Body of pancreas (tissue), 4 donors: Measurements from ENCODE around the gene SLC38A11. TPM values are rescaled to one million over a fixed set of nuclear protein-coding genes. Genes with fewer than 3 reads are reported as not detected.

Source experiments
- ATAC-seq: fragments of 150-250 bp; one replicate; pipeline ENCODE4 v1.9.1; 2016
- DNase-seq, 4 donors: peaks; one replicate each; pipeline ENCODE4 v3.0.0-alpha.2; 2019
- H3K27ac ChIP-seq, 4 donors: fragments of 200-600 bp; sonication (generic); 1 replicate in 3 of 4; 2 replicates in 1 of 4; pipeline versions ENCODE4 v1.5.1 to v1.6.1; 2016 to 2019; ENCODE audit warnings: mild to moderate bottlenecking in 1 of 4, mixed read lengths in 1 of 4, moderate library complexity in 1 of 4
- H3K27me3 ChIP-seq, 2 donors: fragments of 200-600 bp; sonication (generic); one replicate each; pipeline ENCODE4 v1.6.0; 2016; ENCODE audit warnings: mild to moderate bottlenecking in 1 of 2
- H3K36me3 ChIP-seq, 2 donors: fragments of 200-600 bp; sonication (generic); replicated peaks in 1 of 2; 2 replicates each; pipeline ENCODE4 v1.5.1; 2016; ENCODE audit warnings: low read depth in 2 of 2; ENCODE audit not compliant: insufficient read depth in 1 of 2
- H3K4me1 ChIP-seq: fragments of 200-600 bp; sonication (generic); one replicate; pipeline ENCODE4 v1.6.0; 2016
- H3K4me3 ChIP-seq, 2 donors: fragments of 200-600 bp; sonication (generic); 1 replicate in 1 of 2; 2 replicates in 1 of 2; pipeline ENCODE4 v1.5.1; 2016 to 2019
- H3K9me3 ChIP-seq, 3 donors: fragments of 200-600 bp; sonication (generic); 1 replicate in 2 of 3; 2 replicates in 1 of 3; pipeline ENCODE4 v1.5.1; 2016
- CTCF ChIP-seq, 7 experiments: fragments of 450-650 bp in 4 of 7; fragments of 200-600 bp in 3 of 7; sonication (generic) in 3 of 7; IDR thresholded peaks; one replicate each; pipeline ENCODE4 v1.5.1; 2016 to 2019; ENCODE audit warnings: antibody characterized with exemption in 7 of 7
- POLR2A ChIP-seq, 3 donors: fragments of 450-650 bp; IDR thresholded peaks; one replicate each; pipeline ENCODE4 v1.6.1; 2016; ENCODE audit warnings: antibody characterized with exemption in 3 of 3, mild to moderate bottlenecking in 2 of 3
- WGBS, 2 donors: methylation state at CpG; one replicate each; pipeline ENCODE4 v1.1.5; 2017; 5-methylcytosine and 5-hydroxymethylcytosine counted together
- intact Hi-C: fragments of 100-400 bp; cut with DNase I; formaldehyde crosslinking; loops from one replicate; pipeline ENCODE4 v1.15.1; 2023
- total RNA-seq, 2 donors: library from RNA; depleted of rRNA; stranded (reverse); fragments of >200 nt; gene quantifications; one replicate each; pipeline ENCODE4 v1.1.0, GENCODE V29; 2016

The SLC38A11 gene
- total RNA-seq, 2 donors from 2014 or later, result 1.6 to 2.9 TPM

- ATAC-seq (no peak), DNase-seq (no peak)
- WGBS, 2 donors, result 94 to 95% methylated on average over 2 of the region's 2 CpGs
- intact Hi-C loops, result no loop called here
- Histone ChIP-seq H3K27me3 (no peaks in the 10 kb centered on the region), H3K27ac (no peak overlapping the region), H3K36me3 (no peaks in the 10 kb centered on the region), H3K9me3 (peaks cover 0 to 5% (median 0%) of the 10 kb centered on the region in 3 donors), H3K4me3 (no peak overlapping the region), H3K4me1 (peaks cover 40% of the 10 kb centered on the region)
- TF ChIP-seq CTCF (IDR thresholded peaks at IDR 0.05), result no peak
- no peak for TF ChIP-seq POLR2A (IDR thresholded peaks at IDR 0.05)
Measured at GRCh38 chr2:164932377-164932776, 22.9 kb downstream of the SLC38A11 start.

DNA sequence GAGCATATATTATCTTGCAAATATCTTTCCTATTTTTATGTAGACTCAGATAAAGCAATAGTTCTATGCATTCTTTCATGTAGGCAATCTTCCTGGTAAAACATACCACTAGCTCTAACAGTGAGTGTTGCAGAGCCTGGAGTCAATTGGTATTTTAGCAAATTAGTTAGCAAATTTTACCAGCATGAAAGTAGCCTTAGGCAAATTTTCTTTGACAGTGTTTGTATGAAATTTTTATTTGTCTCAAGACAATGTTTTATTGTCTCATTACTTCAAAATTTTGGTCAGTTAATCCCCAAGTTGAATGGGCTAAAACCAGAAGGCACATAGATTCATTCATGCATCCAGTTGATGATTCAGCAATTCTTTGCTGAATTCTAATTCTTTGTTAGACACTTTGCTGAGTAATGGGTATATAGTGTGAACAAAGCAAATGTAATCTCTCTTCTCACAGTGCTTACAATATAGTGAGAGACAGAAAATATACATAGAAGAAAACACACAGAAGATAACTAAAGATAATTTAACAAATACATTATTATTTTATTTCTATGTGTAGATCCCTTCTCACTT lies 27.1 kb downstream of the SLC38A11 start:
- no peak for DNase-seq
- no peak for TF ChIP-seq POLR2A (IDR thresholded peaks at IDR 0.05)
- Histone ChIP-seq H3K4me1 (no peaks in the 10 kb centered on the region), H3K4me3 (no peak overlapping the region), H3K9me3 (peaks cover 0 to 5% (median 0%) of the 10 kb centered on the region in 3 donors), H3K27ac (no peak overlapping the region), H3K36me3 (no peaks in the 10 kb centered on the region), H3K27me3 (no peaks in the 10 kb centered on the region)
- intact Hi-C loops, result loop anchor here (10.0 kb wide), 1 partner anchor 193 kb away; no protein-coding TSS in a partner anchor
- ATAC-seq, result no peak

DNA sequence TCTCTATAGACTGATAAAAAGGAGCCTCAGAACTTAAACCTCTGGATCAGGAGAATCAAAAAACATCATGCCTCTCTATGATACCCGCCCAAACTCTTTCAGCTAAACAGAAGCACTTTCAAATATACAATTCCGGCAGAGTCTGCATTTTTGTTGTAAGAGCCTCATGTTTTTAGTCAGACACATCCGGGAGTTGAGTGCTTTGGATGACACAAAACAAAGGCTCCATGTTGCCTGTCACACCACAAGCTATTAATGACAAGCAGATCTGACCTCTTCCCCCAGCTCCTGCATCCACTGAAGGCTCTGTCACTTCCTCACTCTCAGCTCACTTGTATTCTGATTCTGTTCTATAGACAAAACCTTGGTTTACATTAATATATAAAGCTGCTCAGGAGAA lies 33.2 kb downstream of the SLC38A11 start:
- H3K36me3 ChIP-seq, result no peaks in the 10 kb centered on the region
- no peak overlapping the region for H3K27ac ChIP-seq
- WGBS, 2 donors, result 86 to 92% methylated on average over 3 of the region's 3 CpGs
- ATAC-seq (no peak), DNase-seq (no peak)
- TF ChIP-seq CTCF (IDR thresholded peaks at IDR 0.05) (no peak), POLR2A (IDR thresholded peaks at IDR 0.05) (no peak)
- H3K9me3 ChIP-seq, result no peaks in the 10 kb centered on the region
- intact Hi-C loops, result loop anchor here (10.0 kb wide), 1 partner anchor 187 kb away; no protein-coding TSS in a partner anchor
- no peak overlapping the region for H3K4me3 ChIP-seq
- H3K4me1 ChIP-seq, result peaks cover 3% of the 10 kb centered on the region
- H3K27me3 ChIP-seq, result no peaks in the 10 kb centered on the region

DNA sequence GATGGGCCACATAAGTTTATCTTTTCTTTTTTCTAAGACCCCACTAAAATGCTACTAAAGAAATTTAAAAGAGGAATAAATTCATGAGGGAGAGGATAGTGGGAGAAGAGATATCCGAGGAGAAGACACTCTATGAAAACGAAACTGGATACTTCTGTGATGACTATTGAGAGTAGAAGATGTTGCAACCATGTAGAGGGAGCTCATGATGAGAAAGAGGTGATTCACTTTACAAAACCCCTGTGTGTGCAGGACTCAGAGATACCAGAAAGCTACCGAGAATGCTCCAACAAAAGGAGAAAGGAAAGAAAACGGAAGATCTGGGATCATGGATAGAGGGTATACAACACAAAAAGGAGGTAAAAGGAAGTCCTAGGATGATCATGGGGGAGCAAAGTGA lies 34.9 kb downstream of the SLC38A11 start:
- intact Hi-C loops, result loop anchor here (10.0 kb wide), 1 partner anchor 186 kb away; no protein-coding TSS in a partner anchor
- Histone ChIP-seq H3K4me3 (no peak overlapping the region), H3K4me1 (peaks cover 11% of the 10 kb centered on the region), H3K9me3 (no peaks in the 10 kb centered on the region), H3K27ac (no peak overlapping the region), H3K27me3 (no peaks in the 10 kb centered on the region), H3K36me3 (no peaks in the 10 kb centered on the region)
- TF ChIP-seq CTCF (IDR thresholded peaks at IDR 0.05) (no peak), POLR2A (IDR thresholded peaks at IDR 0.05) (no peak)
- no peak for DNase-seq
- ATAC-seq, result no peak
- 74 to 86% methylated on average over 4 of the region's 4 CpGs for WGBS, 2 donors

GRCh38 chr2:164917296-164917903 lies 37.9 kb downstream of the SLC38A11 start:
- peak; percentile 54 to 87 (median 73) for TF ChIP-seq CTCF (IDR thresholded peaks at IDR 0.05)
- no peak for TF ChIP-seq POLR2A (IDR thresholded peaks at IDR 0.05)

More at GRCh38 chr2:164917296-164917903, 37.9 kb downstream of the SLC38A11 start:
- 24 to 26% methylated on average over 3 of the region's 3 CpGs for WGBS, 2 donors
- Histone ChIP-seq H3K36me3 (no peaks in the 10 kb centered on the region), H3K4me3 (no peak overlapping the region), H3K27me3 (no peaks in the 10 kb centered on the region), H3K4me1 (peaks cover 39% of the 10 kb centered on the region), H3K27ac (peak overlapping the region in 1 of 4 donors; percentile 20), H3K9me3 (no peaks in the 10 kb centered on the region)
- ATAC-seq (peak; percentile 43), DNase-seq (peak; percentile 71 to 81 (median 78))
- intact Hi-C loops, result no loop called here
